GM12875 (cell line): ENCODE measurements around the gene TMEM178B.

Experiments
- H3K4me3 ChIP-seq: one replicate; pipeline ENCODE4 v1.5.1; 2011; ENCODE audit warnings: low read depth, low read length, control low read depth
- TF ChIP-seq, protein P1 (sequence below): IDR thresholded peaks from 2 replicates; pipeline ENCODE4 v1.5.1; 2011; ENCODE audit warnings: low read depth, mild to moderate bottlenecking, control low read depth, inconsistent platforms, low read length, moderate library complexity, borderline replicate concordance; ENCODE audit not compliant: insufficient read depth

The TMEM178B gene

DNA sequence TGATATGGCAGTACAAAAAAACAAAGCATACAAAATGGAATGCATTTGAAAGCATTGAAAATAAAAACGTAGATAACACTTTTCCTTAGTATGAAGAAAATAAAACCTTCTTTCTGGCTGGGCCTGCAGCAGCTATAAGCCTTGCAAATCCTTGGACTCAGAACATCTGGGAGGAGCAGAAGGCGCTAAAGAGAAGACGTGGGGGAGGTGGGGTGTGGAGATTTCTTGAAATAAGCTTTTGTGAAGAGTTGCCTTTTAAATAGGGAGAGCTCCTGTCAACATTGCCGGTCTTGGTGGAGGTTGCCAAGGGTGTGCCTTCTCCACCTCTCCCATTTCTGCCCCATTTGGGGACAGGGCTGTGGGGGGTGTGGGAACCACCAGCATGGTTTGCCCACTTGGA is 128.7 kb downstream of the TMEM178B start:
- H3K4me3 ChIP-seq: no peak overlapping the region
- TF ChIP-seq, protein P1, sequence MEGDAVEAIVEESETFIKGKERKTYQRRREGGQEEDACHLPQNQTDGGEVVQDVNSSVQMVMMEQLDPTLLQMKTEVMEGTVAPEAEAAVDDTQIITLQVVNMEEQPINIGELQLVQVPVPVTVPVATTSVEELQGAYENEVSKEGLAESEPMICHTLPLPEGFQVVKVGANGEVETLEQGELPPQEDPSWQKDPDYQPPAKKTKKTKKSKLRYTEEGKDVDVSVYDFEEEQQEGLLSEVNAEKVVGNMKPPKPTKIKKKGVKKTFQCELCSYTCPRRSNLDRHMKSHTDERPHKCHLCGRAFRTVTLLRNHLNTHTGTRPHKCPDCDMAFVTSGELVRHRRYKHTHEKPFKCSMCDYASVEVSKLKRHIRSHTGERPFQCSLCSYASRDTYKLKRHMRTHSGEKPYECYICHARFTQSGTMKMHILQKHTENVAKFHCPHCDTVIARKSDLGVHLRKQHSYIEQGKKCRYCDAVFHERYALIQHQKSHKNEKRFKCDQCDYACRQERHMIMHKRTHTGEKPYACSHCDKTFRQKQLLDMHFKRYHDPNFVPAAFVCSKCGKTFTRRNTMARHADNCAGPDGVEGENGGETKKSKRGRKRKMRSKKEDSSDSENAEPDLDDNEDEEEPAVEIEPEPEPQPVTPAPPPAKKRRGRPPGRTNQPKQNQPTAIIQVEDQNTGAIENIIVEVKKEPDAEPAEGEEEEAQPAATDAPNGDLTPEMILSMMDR: no peak

DNA sequence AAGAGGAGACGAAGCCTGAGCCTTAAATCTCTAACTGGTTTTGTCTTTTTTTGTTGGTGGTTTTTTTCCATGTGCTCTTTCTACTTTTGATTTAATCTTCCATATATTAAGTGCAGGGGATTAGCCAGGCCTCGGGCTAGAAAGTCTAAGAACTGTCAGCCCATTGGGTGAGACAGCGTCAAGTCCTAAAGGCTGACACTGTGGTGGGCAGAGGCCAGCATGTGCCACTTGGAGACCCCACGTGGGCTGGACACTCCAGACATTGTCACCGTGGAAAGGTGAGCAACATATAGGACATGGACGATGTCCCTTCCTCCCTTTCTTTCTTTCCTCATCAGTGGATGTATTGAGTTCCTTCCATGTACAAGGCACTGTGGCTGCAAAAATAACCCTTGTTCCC is 129.3 kb downstream of the TMEM178B start:
- TF ChIP-seq, protein P1: no peak
- no peak overlapping the region for H3K4me3 ChIP-seq

DNA sequence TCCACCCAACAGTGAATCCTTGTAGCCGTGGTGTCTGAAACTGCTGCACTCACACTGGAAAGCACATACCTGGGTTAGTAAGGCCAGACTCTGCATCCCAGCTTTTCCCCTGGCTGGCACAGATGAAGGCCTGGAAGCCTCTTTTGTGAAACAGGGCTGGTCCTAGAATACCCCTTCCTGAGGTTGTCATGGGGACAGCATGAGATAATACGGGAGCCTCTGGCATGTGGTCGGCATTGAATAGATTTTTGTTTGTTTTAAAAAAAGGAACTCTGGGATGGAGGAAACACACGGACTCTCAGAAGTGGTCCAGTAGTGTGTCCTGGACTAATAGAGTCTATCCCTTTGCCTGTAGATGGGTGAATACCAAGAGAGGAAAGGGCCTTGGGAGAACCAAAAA is 129.7 kb downstream of the TMEM178B start:
- H3K4me3 ChIP-seq: no peak overlapping the region
- TF ChIP-seq, protein P1: no peak

DNA sequence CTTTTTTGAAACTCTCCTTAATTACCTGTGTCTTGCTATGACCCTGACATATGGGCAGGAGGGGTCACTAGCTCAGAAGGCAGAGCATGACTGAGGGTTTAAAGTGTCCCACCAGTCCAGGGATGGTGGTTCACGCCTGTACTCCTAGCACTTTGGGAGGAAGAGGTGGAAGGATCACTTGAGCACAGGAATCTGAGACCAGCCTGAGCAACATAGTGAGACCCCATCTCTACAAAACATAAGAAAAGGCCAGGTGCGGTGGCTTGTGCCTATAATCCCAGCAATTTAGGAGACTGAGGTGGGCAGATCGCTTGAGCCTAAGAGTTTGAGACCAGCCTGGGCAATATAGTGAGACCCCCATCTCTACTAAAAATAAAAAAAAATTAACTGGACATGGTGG is 133.8 kb downstream of the TMEM178B start:
- TF ChIP-seq, protein P1: no peak
- no peak overlapping the region for H3K4me3 ChIP-seq

DNA sequence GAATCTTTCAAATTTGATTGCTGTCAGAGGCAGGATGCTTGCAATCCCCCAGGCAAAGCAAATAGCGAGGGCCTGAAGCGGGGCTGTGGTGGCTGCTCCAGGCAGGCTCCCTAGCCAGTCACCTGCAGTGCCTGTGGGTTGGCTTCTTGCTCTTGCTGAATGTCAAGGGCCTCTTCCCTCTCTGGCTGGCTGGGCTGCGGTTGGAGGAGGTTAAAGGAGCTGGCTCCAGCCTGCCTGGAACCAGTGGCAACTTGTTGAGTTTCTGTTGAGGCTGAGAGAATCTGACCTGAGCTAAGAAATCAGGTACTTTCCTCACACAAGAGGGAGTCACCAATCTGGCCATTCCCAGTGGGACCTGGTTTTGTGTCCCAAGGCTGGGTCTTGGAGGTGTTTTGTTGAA is 134.7 kb downstream of the TMEM178B start:
- TF ChIP-seq, protein P1: no peak
- H3K4me3 ChIP-seq: no peak overlapping the region

DNA sequence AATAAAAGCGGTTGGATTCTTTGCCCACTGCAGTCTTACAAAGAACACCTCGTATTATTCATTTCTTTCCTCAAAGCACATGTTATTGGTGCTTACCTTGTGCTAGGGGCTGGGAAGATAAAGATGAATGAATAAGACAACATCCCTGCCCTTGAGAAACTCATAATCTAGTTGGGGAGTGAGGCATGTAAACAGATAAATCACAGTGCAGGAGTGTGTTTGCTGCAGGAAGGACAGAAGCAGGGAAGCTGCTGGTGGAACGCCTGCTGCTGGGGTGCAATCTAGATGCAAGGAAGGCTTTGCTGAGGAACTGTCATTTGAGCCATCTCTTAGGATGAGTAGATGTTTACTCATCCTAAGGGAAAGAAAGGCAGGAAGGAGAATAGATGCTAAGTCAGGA is 135.6 kb downstream of the TMEM178B start:
- TF ChIP-seq, protein P1: no peak
- no peak overlapping the region for H3K4me3 ChIP-seq

DNA sequence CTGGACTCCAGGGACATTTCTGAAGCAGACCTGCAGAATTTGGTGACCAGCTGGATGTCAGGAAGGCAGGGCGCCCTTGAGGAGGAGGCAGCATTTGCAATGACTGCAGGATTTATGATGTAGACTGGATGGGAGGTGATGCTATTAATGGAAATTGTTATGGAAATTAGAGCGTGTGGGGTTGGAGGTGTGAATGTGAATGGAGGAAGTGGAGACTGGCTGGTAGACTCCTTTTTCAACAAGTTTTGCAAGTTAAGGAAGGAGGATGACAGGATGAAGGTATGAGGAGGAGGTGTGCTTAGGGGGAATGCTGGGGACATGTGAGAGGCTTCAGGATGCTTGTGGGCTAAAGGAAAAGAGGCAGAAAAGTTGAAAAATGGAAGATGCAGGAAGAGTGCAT is 137.0 kb downstream of the TMEM178B start:
- TF ChIP-seq, protein P1: no peak
- H3K4me3 ChIP-seq: no peak overlapping the region
